HK-2 (cell line): ENCODE measurements around the gene ITPKB.
"Not testable (repeated sequence)": the region's sequence is repeated elsewhere in the genome, so short reads cannot be mapped to it uniquely, and the experiment has no call there.

Source experiments
- DNase-seq: peaks from one replicate; pipeline ENCODE4 v3.0.0-alpha.2; 2018; ENCODE audit not compliant: unreplicated experiment

ITPKB gene

DNA sequence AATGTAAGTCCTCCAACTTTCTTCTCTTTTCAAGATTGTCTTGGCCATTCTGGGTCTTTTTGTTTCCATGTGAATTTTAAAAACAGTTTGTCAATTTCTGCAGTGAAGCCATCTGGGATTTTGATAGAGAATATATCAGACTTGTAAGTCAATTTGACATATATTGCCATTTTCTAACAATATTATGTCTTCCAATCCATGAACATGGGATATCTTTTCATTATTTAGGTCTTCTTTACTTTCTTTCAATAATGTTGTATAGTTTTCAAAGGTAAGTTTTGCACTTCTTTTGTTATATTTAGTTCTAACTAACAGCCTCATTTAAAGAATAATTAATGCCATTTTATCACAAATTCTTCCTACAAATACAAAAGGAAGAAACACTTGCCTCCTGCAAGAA lies 117.1 kb downstream of the ITPKB start:
- DNase-seq, result no peak

- DNase-seq, result no peak
These were observed 120.1 kb downstream of the ITPKB start for GRCh38 chr1:226619031-226619430.

GRCh38 chr1:226618380-226618779 lies 120.7 kb downstream of the ITPKB start:
- no peak for DNase-seq

DNA sequence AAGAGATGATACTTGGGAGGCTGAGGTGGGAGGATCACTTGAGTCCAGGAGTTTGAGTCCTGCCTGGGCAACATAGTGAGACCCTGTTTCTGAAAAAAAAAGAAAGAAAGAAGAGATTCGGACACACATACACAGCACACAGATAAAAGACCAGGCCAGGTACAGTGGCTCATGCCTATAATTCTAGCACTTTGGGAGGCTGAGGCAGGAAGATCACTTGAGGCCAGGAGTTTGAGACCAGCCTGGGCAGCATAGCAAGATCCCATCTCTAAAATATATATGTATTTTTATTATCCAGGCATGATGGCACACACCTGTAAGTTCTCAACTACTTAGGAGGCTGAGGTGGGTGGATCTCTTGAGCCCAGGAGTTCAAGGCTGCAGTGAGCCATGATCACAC lies 121.4 kb downstream of the ITPKB start:
- not testable (repeated sequence) for DNase-seq

DNA sequence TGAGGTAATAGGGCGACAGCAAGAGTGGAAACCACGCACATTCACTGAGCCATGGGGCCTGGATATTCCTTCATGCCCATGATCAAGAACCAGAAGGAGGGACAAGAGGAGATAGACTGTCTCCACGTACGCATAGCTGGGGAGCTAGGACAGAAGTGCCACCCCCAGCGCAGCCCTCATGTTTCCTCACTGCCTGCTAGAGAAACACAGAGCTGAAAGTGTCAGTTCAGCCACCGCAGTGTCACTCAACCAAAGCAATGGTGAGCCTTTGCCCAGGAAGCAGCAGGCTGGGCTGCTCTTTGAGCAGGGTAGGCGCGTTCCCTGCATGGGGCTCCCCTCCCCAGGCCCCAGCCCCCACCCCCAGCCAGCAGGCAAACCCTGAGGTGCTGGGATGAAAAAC lies 122.0 kb downstream of the ITPKB start:
- no peak for DNase-seq

DNA sequence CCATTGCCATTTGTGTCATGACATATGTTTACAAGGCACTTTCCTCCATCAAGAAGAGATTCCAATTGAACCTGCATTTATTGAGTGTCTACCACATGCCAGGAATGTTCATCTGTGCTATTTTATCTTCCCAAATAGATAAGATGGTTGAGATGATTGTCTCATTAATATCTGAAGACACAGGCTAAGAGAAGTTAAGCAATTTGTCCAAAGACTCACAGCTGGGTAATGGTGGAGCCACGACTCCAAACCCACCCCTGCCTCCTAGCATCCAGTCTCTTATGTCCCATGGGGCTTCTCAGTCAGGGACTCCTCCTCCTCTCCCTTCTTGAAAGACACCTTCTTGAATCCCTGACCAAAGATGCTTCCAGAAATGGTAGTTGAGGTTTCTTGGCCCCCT lies 122.4 kb downstream of the ITPKB start:
- DNase-seq, result no peak

GRCh38 chr1:226615876-226616275 lies 123.2 kb downstream of the ITPKB start:
- no peak for DNase-seq

DNA sequence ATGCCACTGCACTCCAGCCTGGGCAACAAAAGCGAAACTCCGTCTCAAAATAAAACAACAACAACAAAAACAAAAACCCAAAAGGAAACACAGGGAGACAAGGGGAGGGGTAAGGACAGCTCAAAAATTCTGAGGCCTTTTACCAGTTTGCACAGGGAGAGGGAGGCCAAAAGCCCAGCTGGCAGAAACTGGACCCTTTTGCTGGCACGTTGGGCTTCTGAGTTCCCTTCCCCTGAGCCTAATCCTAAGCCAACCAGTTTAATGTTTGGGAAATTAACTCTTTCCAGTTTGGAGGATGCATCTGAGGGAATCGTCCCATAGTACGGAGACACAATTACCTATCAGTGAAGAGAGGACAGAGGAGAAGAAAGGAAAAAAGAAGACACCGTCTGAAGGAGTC lies 127.1 kb downstream of the ITPKB start:
- DNase-seq, result not testable (repeated sequence)

DNA sequence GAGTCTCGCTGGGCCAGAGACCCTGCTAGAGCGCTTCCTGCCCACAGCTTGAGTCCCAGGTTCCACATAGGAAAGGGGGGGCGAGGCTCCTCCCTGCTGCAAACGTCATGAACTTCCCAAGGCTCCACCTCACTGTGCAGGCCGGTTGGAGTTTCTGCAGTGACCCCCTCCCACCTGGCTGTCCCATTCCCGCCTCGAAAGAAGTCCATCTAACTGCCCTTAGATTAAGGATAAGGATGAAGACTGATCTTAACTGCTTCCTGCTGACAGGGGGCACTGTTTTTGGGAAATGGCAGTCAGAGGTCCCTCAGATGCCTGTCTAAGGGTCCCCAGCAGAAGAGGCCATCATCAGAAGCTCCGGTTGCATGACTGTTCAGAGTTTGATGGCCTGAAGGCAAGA lies 127.8 kb downstream of the ITPKB start:
- no peak for DNase-seq

- DNase-seq, result no peak
These were observed 128.4 kb downstream of the ITPKB start for GRCh38 chr1:226610671-226611070.

GRCh38 chr1:226609836-226610455 lies 129.1 kb downstream of the ITPKB start:
- DNase-seq, result no peak

- peak; percentile 69 for DNase-seq
These were observed 130.2 kb downstream of the ITPKB start for GRCh38 chr1:226608699-226609505.

DNA sequence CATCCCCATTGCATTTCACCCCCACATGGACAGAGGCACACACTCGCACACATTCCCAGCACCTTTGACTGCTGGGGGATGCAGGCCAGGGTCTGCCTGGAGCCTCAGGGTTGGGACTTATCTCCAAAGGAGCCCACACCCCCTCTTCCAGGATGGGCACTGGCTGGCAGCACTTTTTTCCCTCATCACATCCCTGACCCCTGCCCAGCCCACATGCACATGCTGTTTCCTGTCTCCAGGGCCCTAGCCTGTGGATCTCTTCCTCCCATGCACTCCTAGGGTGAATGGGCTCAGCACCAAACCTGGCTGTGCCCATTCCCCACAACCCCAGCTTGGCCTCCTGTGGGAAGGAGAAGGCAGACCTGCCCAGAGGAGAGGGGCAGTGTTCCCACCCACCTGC lies 131.3 kb downstream of the ITPKB start:
- DNase-seq, result no peak

DNA sequence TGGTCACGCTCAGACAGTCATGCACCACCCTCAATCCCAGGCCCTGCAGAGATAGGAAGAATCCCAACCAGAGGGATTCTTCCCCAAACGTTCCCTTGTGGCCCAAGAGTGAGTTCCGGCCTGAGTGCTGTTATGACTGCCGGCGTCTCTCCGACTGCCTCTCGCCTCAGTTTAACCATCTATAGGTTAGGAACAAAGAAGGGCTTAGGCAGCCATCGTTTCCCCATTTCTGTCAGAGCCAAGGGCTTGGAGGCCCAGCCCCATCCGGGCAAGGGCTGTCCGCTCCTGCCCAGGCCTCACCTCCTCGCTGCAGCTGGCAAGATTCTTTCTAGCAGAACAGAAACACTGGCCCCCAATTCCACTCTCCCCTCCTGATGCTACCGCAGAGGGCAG lies 131.8 kb downstream of the ITPKB start:
- no peak for DNase-seq

DNA sequence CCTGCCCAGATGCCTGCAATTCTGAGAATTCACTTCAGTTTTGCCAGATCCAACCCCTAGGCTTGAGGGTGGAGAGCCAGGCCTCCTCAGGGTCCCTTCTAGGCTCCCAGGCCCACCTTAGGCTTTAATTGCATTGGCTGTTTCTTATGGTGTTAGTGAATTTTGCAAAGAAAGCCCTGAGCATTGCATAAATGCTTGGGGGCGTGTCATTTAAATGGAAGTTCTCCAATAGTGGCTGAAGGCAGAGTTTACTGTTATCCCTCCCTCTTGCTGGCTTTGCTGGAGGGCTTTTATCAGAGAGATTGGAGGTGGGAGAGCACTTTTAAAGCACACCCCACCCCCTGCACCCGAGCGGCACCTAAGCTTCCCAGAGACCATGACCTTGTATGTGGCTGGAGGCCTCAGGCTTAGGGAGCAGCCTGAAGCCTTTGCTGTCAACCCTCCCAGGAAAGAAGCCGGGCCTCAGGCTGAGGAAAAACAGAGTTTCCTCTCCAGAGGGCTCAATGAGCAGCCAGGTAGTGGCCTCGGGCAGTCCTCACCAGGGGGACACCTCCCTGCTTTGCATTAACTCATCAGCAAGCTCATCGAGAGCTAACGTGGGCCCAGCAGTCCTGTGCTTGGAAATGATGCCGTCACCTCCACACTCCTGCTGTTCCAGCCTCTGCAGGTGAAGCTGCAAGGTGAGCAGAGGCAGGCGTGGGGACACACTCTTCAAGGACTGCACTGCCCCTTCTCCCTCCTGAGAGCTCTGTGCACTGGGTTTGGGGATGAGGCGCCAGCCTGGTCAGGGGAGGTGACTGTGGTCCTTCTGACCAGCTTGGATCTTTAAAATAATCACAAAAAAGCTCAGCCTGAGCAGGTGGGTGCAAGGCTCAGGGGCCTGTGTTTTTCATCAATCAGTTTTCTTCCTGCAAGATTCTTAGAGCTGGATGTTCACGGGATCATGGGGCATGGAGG lies 132.5 kb downstream of the ITPKB start:
- no peak for DNase-seq

DNA sequence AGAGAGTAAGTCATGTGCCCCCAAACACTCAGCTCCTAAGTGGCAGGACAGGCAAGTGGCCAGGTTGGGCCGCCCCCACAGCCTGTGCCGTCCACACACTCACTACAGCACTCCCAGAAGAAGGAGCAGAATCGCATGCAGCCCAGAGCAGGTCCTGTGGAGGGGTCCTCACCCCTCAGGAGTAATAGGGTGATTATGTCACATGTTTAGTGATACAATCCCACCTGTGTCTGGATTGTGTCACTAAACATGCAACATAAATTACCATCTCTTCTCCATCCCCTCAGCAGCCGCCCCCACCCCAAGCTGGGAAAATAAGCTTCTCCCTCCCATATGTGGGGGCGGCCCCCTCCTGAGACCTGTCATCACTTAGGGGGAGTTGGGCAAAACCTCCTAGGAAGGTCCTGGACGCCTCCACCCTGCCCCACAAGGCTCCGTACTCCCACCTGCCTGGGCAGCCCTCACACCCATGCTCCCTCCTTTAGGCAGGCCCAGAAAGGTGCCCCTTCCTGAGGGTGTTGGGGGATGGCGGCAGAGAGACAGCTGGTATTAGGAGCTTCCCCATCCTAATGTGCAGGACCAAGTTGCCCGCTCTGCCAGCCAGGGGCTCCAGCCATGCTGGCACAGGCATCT lies 133.6 kb downstream of the ITPKB start:
- no peak for DNase-seq

DNA sequence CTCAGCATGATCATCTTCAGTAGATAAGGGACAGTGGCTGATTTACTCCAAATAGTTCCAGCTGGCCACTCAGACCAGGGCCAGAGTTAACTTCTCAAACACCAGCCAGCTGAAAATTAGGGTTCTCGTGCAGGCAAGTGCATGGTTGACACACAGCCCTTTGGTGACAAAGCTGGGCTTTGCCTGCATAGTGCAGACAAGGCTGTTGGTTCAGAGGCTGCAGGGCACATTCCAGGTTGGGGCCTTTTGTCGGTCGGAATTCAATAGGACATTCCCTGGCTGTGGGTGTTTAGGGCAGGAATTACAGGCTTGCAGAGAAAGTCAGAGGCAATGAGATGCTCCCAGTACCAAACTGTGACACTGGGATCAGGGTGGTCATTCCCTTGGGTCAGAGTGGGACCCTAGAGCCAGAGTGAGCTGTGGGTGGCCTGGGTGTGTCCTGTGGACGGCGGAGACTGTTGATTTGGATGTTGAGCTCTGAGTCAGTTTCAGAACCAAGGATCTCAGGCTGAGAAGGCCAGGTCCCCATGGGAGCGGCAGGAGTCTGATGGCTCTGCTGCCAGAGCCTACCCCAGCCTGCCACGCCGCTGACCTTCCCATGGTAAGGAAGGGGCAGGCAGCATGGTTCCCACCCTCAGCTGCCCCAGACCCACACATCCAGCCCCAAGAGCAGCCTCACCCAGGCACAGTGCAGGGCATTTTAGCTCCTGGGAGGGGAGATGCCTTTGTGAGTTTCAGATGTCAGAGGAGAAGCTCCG lies 134.3 kb downstream of the ITPKB start:
- no peak for DNase-seq

DNA sequence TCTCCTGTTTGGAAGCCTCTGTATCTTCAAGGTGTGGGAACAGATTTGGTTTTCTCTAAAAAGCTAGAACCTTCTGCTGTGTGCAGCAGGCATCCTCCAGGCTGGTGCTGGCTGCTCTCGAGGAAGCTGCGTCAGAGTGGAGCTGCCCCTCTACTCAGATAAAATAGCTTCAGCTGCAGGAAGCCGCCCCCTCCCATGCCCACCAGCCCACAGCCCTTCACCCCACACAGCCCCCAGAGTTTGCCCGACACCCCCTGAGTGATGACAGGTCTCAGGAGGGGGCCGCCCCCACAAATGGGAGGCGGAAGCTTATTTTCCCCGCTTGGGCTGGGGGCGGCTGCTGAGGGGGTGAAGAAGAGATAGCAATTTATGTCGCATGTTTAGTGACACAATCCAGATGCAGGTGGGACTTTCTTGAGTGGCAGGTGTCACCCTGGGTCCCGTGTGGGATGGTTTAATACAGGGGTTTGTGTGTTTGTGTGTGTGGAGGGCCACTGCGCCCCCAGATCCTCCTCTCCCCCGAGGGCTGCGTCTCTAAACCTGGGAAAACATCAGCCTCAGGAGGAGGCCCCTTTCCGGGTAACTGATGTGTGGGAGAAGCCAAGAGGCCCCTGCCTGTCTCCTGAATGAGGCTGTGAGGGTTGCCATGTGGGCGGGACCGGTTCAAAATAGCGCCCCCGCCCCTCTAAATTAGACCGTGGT lies 135.1 kb downstream of the ITPKB start:
- no peak for DNase-seq

- no peak for DNase-seq
These were observed 135.8 kb downstream of the ITPKB start for GRCh38 chr1:226603022-226603857.
